Occipital lobe (tissue), 2 donors: ENCODE data around the gene ROBO1. TPM values are rescaled to one million over a fixed set of nuclear protein-coding genes. Genes with fewer than 3 reads are reported as not detected.

Experiments
- DNase-seq: peaks from one replicate; lab custom pipeline; 2025; lab: John Stamatoyannopoulos, UW
- total RNA-seq: library from RNA; depleted of rRNA; stranded (reverse); fragments of >200 nt; gene quantifications from one replicate; pipeline ENCODE4 v1.2.3, GENCODE V29; 2014

The ROBO1 gene
- total RNA-seq, 1 donor from 2014 or later, result 156 TPM

DNA sequence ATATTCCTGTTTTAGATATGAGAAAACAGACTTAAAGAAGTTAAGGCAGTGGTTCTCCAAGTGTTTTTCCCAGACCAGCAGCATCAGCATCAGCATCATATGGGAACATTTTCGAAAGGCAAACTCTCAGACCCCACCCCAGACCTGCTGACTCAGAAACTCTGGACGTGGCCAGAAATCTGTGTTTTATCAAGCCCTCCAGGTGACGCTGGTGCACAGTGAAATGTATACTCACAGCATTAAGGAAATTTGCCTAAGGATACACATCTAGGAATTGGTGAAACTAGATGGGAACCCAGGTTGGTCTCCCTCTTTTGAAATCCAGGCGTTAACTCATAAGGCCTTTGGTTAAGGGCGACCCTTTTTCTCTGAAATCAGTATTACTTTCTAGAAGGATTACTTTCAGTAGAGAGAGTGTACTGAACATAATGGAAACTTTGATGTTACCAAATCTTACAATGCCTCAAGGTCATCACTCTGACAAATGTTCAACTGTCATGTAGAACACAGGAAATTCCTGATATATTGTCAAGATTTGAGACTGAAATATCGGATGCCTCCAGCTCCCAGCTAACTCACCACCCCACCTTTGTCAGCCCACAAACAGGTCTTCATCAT lies 910.2 kb downstream of the ROBO1 start:
- no peak for DNase-seq

DNA sequence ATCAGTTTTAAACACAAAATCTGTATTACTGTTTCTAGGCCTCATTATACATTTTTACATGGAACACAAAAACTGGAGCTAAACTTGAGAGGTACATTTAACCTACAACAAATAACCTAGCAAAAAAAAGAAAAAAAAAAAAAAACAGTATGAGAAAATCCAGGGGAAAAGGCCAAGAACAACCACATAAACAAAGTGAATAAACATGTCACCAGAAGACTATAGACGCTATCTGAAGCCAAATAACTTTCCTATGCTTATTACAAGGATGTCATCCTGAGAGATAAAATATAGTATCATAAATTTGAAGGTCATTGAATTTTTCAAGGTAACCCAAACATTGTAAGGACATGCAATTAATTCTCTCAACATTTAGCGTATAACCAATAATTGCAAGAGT lies 911.6 kb downstream of the ROBO1 start:
- DNase-seq, result no peak

DNA sequence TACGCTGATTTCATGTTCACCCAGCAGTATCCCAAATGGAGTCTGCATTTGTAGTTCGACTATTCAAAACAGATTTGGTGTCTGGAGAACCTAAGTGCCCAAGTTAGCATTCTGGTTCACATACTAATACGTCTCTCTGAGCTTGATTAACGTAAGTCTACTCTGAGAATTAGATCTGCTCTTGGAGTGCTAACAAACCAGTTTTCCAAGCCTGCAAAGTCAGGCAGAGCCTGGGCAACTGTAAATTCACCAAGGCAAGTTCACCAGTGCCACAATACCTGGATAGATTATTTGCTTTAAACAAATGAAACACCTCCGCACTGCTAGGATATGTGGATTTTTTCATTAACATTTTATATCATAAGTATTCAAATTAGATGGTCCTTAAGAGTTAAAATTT lies 912.6 kb downstream of the ROBO1 start:
- DNase-seq, result no peak

DNA sequence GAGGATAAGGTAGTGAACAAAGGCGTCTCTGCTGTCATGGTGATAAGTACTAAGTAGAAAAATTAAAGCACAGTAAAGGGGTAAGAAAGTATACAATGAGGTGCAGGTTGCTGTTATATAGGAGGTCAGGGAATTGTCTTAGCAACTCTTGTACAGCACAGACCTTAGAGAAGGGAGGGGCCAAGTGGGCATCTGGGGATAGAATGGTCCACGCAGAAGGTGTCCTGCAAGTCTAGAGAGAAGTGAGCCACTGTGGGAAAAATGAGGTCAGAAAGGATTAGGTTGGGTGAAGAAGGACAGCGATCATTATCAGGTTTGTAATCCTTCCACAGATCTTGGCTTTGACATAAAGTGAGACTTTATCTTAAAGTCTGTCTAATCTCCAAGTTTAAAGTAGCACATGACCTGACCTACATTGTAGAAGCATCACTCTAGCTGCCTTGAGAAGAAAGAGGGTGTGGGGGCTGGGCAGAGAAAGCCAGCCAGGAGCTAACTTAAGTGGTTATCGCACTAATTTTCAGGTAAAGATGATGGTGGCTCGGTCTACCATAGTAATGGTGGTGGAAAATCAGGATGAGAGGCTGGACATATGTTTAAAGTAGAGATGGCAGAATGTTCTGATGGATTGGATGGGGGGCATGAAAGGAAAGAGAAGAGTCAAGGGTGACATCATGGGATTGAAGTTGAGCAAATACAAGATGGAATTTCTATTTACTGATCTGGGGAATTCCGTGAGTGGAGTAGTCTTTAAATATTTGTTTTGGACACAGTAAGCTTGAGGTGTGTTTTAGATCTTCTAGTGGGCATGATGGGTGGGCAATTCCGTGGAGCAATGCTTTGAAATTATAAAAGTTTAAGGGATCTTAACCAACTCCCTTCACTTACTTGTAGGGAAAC lies 919.2 kb downstream of the ROBO1 start:
- DNase-seq, result no peak

DNA sequence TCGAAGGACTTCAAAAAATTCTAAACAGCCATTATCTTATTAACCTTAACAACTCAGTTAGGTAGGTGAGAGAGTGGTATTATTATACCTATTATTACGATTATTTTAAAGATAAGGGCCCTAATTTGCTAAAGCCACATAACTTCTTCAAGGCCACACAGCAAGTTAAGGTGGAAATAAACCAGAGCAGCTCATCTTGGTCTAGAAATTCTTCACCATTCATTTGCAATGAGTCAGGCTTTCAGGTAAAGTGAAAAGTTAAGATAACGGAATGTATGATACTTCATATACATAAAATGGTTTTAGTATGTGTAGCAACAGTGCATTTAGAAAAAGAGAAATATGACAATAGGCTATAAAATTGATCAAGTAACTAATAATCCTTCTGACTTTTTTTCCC lies 920.2 kb downstream of the ROBO1 start:
- DNase-seq, result no peak

DNA sequence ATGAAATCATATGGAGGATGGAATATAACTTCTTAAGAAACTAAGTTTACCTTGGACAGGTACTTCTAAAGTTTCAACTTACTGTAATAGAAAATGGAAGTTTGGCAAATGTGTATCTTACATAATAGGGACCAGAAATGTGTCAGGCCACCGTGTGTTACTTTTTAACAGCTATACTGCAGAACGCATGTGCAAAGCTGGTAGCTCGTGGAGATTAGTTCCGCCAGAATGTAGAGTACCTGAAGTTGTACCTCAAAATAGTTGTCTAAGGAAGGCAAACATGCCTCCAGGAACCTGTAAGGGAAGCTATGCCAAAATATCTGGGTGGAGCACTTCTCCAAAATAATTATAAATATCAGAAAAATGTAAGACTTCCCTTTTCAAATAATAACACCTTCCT lies 920.6 kb downstream of the ROBO1 start:
- DNase-seq, result no peak

DNA sequence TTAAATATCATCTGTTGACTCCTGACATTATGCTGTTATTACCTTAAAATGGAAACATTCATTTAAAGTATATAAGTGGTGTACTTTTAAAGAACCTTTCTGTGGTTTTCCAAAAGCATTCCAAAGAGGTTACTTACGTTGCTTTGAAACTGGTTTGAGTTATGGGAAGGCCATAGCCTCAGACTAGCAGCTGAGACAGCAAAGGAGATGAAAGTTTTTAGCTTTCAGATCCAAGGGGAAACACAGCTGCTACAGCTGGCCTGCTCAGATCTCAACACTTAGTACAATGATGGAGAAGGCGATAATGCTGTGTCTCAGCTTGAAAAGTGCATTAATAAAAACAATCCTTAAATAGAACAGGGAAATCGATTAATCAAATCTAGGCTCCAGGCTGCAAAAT lies 921.1 kb downstream of the ROBO1 start:
- DNase-seq, result no peak

DNA sequence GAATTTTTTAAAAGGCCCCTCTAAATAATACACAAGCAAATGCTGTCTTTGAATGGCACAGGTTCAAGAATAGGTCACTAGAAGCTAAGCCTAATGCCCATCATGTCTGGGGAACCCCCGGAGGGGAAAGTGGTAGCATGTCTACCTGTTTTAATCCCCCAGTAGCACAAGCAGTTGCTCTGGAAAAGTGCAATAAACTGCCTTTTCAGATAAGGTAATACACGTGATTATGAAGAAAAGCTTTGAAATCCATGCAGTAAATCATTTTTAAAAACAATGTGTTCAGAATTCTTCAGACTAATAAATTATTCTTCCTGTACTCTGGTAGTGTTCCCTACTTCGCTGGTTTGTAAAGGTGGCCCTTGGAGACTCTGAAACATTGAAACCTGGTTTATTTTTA lies 922.2 kb downstream of the ROBO1 start:
- no peak for DNase-seq

DNA sequence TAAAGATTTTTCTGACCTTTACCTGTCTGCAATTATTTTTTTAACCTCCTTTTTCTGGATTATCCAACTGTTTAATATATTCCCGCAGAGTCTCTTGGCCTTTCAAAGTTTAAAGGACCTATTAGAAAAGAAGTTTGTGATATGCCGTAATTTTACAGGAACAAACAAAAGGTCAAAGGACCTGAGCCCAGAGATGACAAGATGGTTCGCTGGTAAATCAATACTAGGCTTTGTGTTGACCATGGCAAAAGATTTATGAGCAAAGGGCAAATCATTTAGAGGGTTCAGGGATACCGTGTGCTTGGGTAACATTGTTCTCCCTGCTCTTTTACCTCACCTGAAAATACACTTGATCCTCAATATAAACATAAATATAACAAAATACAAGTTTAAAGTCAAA lies 923.5 kb downstream of the ROBO1 start:
- no peak for DNase-seq

DNA sequence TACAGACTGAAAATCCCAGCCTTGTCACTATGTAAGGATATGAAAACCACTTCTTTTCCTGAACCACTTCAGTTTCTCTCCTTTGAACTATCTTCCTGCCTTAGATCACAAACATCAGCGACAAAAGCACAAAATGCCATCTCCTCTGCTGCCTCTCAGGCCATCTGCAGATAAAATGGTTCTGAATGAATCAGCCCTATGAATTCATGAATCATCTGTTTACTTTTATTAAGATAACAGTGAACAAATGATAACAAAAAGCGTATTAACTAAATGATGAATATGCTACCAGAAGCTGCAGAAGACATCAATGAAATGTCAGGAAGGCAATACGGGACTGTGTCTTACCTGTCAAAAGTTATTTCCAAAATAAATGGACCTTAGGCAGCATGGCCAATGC lies 928.1 kb downstream of the ROBO1 start:
- no peak for DNase-seq

DNA sequence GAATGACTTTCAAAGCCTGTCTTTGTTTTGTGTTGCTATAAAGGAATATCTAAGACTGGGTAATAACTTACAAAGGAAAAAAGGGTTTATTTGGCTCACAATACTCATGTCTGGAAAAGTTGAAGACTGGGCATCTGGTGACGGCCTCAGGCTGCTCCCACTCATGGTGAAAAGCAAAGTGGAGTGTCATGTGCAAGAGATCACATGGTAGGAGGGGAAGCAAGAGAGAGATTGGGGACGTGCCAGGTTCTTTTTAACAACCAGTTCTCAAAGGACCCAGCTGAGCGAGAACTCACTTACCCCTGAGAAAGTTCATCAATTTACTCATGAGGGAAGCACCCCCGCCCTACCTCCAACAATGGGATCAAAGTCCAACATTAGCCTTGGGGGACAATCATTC lies 929.4 kb downstream of the ROBO1 start:
- no peak for DNase-seq

DNA sequence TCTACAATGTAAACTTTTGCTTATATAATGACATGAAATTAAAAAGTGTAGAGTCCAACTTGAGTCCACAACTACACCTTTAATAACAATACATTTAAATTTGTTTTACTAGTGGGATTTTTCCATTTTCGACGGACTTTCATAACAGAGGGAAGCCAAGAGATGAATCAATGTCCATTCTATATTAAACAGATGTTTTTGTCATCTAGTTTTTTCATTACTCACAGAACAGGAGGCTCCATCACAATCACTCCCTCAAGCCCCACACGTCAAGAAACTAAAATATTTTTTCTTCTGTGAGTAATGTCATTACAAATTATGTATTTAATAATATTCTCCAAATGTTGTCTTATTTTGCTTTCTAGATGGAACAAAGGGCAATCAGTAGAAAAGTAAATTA lies 932.9 kb downstream of the ROBO1 start:
- DNase-seq, result no peak

DNA sequence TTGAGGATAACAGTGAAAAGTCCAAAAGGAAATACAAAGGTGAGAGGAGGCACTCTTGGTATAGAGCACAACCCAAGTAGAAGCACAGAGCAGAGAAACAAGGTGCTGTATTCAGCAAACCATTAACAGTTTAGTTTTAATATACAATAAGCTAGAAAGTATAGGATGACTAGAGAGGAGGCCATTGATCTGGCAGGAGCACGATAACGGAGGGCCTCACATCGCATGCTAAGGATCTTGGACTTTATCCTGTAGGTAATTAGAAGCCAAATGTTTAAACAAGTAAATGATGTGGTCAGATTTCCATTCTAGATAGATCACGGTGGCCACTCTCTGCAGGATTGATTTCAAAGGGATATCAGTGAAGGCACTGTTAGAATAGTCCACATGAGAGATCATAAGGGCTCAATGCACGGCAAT lies 935.0 kb downstream of the ROBO1 start:
- DNase-seq, result no peak

DNA sequence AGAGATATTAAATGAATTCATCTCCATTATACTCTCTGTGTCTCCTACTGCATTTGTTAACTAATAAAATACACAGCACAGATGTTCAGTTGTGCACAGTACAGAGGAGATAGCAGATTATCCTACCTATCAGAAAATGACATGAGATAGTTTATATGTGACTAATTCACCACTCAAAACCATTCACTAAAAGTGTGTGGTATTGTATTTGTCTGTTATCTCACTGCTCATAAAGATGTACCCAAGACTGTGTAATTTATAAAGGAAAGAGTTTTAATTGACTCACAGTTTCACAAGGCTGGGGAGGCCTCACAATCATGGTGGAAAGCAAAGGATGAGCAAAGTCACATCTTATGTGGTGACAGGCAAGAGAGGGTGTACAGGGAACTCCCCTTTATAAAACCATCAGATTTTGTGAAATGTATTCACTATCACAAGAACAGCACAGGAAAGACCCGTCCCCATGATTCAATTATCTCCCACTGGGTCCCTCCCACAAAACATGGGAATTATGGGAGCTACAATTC lies 936.3 kb downstream of the ROBO1 start:
- DNase-seq, result no peak

DNA sequence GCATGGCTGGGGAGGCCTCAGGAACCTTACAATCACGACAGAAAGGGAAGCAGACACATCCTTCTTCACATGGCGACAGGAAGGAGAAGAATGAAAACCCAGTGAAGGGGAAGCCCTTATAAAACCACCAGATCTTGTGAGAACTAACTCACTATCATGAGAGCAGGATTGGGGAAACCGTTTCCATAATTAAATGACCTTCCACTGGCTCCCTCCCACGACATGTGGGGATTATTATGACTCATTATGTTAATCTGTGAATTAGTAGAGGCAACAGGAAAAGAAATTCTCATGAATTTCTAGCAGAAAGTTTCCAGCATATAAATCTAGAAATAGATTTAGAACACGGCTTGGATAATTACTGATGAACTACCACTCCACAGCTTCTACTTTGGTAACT lies 937.3 kb downstream of the ROBO1 start:
- DNase-seq, result no peak

DNA sequence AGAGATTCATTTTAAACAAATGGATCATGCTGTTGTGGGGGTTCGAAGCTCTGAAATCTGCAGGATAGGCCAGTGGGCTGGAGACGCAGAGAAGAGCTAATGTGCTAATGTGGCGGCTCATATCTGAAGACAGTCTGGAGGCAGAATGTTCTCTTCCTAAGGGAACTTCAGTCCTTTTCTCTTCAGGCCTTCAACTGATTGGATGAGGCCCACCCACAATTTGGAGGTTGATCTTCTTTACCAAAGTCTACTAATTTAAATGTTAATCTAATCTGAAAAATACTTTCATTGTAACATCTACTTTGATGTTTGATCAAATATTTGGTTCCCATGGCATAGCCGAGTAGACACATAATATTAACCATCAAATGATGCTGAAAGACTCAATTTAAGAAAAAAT lies 940.2 kb downstream of the ROBO1 start:
- no peak for DNase-seq

DNA sequence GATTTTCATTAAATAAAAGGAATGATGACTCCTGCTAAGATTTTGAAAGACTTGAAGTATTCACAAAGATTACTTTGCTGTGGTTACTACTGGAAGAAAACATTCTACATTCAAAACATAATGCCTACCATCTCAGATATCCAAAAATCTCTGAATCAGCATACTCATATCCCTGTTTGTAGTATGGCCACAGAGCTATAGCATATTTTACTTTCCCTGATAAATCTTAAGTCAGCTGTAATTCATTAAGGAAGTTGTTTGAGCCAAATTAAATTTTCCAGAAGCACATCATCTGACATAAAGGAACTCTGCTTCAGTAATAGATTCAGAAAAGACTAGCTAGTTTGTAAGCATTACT lies 942.0 kb downstream of the ROBO1 start:
- DNase-seq, result no peak

DNA sequence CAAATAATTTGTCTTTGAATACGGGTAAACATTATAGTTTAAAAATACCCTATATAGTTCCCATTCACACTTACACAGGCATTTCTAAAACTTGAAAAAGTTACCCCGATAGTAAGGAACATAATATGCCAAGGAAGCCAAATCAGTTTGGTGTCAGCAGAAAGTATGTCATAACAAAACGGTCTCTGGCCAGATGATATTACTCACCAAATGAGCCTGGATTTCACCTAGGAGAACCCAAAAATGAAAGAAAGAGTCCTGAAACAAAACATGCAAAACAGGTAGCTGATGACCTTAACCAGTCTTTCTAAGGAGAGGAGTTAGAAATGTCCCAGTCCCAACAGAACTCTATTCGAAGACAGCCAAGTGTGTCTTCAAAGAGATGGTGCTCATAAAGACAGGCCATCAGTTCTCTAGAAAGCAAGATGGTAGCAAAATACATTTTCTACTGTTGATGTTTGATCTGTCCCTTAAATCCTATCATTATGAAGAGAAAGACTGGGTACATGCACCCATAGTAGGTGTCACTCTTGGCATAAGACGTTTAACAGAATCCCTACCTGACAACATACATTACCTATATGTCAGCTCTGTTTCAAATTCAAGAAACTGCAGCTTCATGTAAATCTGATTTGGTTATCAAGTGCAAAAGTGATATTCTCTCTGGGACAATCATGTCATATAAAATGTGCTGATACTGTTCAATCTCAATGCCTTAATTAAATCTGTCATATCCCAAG lies 942.5 kb downstream of the ROBO1 start:
- DNase-seq, result no peak

DNA sequence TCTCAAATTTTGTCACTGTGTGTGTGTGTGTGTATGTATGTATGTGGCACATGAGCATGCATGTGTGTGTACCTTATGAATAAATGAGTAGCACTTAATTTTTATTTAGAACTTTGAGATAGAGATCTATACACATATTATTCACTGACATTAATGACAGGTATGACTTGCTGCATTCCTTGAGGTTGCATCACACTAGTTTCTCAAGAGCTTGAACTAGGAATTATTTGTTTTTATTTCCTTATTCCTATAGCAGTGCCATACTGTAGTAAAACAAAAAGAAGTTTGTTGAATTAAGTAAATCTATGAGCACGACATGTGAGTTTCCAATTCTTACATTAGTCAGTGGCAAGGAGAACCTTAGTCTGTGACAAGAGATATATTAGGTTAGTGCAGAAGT lies 943.9 kb downstream of the ROBO1 start:
- DNase-seq, result no peak

DNA sequence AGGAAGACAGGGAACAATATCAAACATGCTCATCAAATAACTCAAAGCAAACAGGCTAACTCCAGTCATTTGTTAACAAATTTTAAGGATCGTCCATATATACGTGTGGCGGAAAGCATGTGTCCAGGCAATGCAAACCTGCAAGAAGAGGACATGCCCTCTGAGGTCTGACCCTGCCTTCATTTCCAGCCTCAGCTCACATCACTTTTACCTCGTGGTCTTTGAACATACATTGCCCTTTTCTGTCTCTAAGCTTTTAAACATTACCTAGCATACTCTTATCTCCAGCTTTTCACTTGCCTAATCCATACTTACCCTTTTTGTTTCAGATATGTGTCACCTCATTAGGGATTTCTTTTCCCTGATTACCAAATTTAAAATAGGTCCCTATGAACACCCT lies 944.4 kb downstream of the ROBO1 start:
- DNase-seq, result no peak

DNA sequence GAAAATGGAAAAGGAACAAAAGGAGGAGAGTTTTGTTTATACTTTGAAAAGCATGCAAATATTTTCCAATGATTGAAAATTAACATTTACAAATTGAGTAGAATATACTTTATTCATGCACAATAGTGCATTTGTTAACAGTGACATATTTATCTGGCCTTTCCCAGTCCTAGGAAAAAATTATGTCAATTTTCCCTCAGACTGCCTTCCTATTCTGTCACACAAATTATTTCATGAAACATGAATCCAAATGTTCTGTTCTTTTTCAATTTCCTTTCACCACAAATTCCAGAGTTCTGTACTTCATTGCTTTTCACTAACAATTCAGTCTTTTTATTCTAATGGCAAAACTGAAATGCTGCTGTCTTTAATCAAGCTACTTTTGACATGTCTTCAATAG lies 945.1 kb downstream of the ROBO1 start:
- DNase-seq, result no peak

DNA sequence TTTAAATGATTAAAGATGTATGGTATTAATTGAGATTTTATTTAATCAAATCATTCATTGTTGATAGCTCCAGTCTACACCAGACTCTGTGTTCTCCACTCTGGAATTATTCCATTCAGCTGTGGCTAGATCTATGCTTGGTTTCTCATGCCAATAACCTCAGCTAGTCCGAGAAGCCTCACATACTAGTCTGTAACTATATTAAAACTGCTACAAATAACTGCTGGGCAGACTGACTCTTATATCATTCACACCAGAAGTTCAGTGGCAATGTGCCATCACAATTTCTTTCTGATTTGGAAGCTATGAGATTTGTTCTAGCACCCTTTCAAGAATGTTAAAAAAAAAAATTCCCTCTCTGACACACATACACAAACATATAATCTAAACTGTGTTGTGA lies 947.3 kb downstream of the ROBO1 start:
- DNase-seq, result no peak
